WTC11 (cell line): ENCODE data around the gene C12orf56. TPM values are rescaled to one million over a fixed set of nuclear protein-coding genes. Genes with fewer than 3 reads are reported as not detected.

ENCODE experiments used
- ATAC-seq: fragments of 200-7000 bp; cut with Tn5 transposase; 2 replicates; pipeline ENCODE4 v1.10.0; 2021; ENCODE audit warnings: mild to moderate bottlenecking, moderate library complexity
- CTCF ChIA-PET: fragments of 300-600 bp; sonication (Branson Sonifier 250); formaldehyde crosslinking; loops from one replicate; lab custom pipeline; 2021; ENCODE audit warnings: antibody characterized with exemption; lab: Charles Lee
- POLR2A ChIA-PET: fragments of 350-600 bp; sonication (Branson Sonifier 250); formaldehyde crosslinking; loops from one replicate; lab custom pipeline; 2021; ENCODE audit warnings: antibody characterized with exemption; lab: Charles Lee
- DNase-seq: peaks from one replicate; pipeline ENCODE4 v3.0.0; 2021; ENCODE audit warnings: low spot score
- H3K27ac Mint-ChIP-seq: 2 replicates; pipeline ENCODE4 v1.8.0; 2021; ENCODE audit warnings: mixed read lengths
- H3K27me3 Mint-ChIP-seq: 2 replicates; pipeline ENCODE4 v1.8.0; 2021; ENCODE audit warnings: low read depth, mild to moderate bottlenecking, moderate library complexity, mixed read lengths
- H3K36me3 Mint-ChIP-seq: 2 replicates; pipeline ENCODE4 v1.8.0; 2021; ENCODE audit warnings: mixed read lengths
- H3K4me1 Mint-ChIP-seq: 2 replicates; pipeline ENCODE4 v1.8.0; 2022; ENCODE audit warnings: mixed read lengths
- H3K4me3 Mint-ChIP-seq: 2 replicates; pipeline ENCODE4 v1.8.0; 2021; ENCODE audit warnings: mild to moderate bottlenecking, moderate library complexity, mixed read lengths
- H3K9me3 Mint-ChIP-seq: 2 replicates; pipeline ENCODE4 v1.8.0; 2021; ENCODE audit warnings: mixed read lengths
- ELF4 ChIP-seq: sonication (generic); formaldehyde crosslinking; IDR thresholded peaks from 2 replicates; pipeline ENCODE4 v1.8.1; 2022; ENCODE audit warnings: low read depth, mild to moderate bottlenecking, moderate library complexity, missing genetic modification reagents
- JAZF1 ChIP-seq: fragments of 250-450 bp; sonication (Bioruptor Pico); IDR thresholded peaks from 2 replicates; pipeline ENCODE4 v1.9.0; 2021; ENCODE audit warnings: moderate library complexity, mild to moderate bottlenecking, inconsistent platforms
- MYBL2 ChIP-seq: sonication (generic); formaldehyde crosslinking; IDR thresholded peaks from 2 replicates; pipeline ENCODE4 v1.8.1; 2023; ENCODE audit warnings: mild to moderate bottlenecking, moderate library complexity, missing genetic modification reagents
- NFATC4 ChIP-seq: fragments of 250-450 bp; sonication (Bioruptor Pico); IDR thresholded peaks from 2 replicates; pipeline ENCODE4 v1.9.0; 2021; ENCODE audit warnings: mild to moderate bottlenecking
- NFE2L1 ChIP-seq: sonication (generic); formaldehyde crosslinking; IDR thresholded peaks from 2 replicates; pipeline ENCODE4 v1.8.1; 2023; ENCODE audit warnings: missing genetic modification reagents
- TEAD4 ChIP-seq: sonication (generic); formaldehyde crosslinking; IDR thresholded peaks from 2 replicates; pipeline ENCODE4 v1.8.0; 2022; ENCODE audit warnings: mild to moderate bottlenecking, missing genetic modification reagents
- ZNF121 ChIP-seq: sonication (generic); formaldehyde crosslinking; IDR thresholded peaks from 2 replicates; pipeline ENCODE4 v1.8.0; 2023; ENCODE audit warnings: missing genetic modification reagents
- ZNF263 ChIP-seq: sonication (generic); formaldehyde crosslinking; IDR thresholded peaks from 2 replicates; pipeline ENCODE4 v1.8.1; 2022; ENCODE audit warnings: low read depth, mild to moderate bottlenecking, moderate library complexity, missing genetic modification reagents
- total RNA-seq: library from RNA; stranded (reverse); gene quantifications from 3 replicates; pipeline ENCODE4 v1.2.3, GENCODE V29; 2021
- TF ChIP-seq, protein P1 (sequence below): fragments of 250-450 bp; sonication (Bioruptor Pico); conservative IDR thresholded peaks from 2 replicates; pipeline ENCODE4 v1.9.0; 2021; ENCODE audit warnings: mild to moderate bottlenecking
- TF ChIP-seq, protein P2 (sequence below): fragments of 250-450 bp; sonication (Bioruptor Pico); IDR thresholded peaks from 2 replicates; pipeline ENCODE4 v1.9.0; 2021; ENCODE audit warnings: mild to moderate bottlenecking
- TF ChIP-seq, protein P3 (sequence below): fragments of 200-600 bp; IDR thresholded peaks from 2 replicates; pipeline ENCODE4 v1.8.0; 2022; ENCODE audit warnings: antibody characterized with exemption
- TF ChIP-seq, protein P4 (sequence below): sonication (generic); formaldehyde crosslinking; IDR thresholded peaks from 2 replicates; pipeline ENCODE4 v1.8.0; 2023; ENCODE audit warnings: mild to moderate bottlenecking, missing genetic modification reagents
- TF ChIP-seq, protein P5 (sequence below): sonication (generic); formaldehyde crosslinking; conservative IDR thresholded peaks from 2 replicates; pipeline ENCODE4 v1.8.1; 2023; ENCODE audit warnings: mild to moderate bottlenecking, low read depth, missing genetic modification reagents, moderate library complexity

The C12orf56 gene
- total RNA-seq, 1 experiment from 2014 or later: 2.5 TPM

DNA sequence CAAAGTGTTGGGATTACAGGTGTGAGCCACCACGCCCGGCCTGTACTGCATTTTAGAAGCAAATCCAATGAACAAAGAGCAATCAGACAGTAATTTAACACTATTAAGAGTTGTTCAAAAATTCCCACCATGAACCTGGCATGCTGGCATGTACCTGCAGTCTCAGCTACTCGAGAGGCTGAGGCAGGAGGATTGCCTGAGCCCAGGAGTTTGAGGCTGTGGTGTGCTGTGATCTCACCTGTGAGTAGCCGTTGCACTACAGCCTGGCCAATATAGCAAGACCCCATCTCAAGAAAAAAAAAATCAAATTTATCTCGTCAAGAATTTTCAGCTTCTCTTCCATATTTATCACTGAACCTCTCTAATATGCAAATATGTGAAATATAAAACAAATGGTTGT is 128.7 kb downstream of the C12orf56 start:
- Mint-ChIP-seq H3K36me3 (no peaks in the 10 kb centered on the region), H3K27ac (no peak overlapping the region), H3K4me3 (no peak overlapping the region), H3K27me3 (no peaks in the 10 kb centered on the region), H3K4me1 (peaks cover 3% of the 10 kb centered on the region), H3K9me3 (peaks cover 5% of the 10 kb centered on the region; the same call in 1 of the 2 replicates)
- DNase-seq (no peak), ATAC-seq (no peak)
- no peak for TF ChIP-seq ELF4 (CRISPR knock-in tag)
- TF ChIP-seq, protein P1, sequence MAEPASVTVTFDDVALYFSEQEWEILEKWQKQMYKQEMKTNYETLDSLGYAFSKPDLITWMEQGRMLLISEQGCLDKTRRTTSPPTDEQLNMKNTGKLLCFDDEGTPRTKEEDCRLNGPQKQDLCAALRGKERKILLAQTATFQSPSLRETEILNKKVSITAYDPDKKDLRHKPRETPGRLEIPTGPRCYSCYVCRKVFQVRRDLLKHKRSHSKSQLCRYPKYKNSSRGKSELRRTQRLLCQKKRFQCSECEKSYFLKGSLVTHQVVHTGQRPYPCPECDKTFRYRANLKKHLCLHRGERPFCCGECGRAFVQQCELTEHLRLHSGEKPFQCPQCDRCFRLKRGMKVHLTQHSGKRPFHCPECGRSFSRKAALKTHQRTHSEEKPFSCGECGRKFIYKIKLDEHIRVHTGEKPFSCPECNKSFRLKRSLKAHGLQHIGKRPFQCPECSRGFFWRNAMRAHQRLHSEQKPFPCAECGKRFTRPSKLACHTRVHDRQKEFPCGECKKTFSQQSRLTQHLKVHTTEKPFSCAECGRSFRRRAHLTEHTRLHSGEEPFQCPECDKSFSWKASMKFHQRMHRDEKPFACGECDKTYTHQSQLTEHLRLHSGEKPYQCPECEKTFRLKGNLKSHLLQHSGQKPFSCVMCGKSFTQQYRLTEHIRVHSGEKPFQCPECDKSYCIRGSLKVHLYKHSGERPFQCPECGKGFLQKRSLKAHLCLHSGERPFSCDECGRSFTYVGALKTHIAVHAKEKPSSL: no peak
- peak; percentile 88; the same call in 1 of the 2 replicates for TF ChIP-seq ZNF121 (CRISPR knock-in tag)
- TF ChIP-seq, protein P2, sequence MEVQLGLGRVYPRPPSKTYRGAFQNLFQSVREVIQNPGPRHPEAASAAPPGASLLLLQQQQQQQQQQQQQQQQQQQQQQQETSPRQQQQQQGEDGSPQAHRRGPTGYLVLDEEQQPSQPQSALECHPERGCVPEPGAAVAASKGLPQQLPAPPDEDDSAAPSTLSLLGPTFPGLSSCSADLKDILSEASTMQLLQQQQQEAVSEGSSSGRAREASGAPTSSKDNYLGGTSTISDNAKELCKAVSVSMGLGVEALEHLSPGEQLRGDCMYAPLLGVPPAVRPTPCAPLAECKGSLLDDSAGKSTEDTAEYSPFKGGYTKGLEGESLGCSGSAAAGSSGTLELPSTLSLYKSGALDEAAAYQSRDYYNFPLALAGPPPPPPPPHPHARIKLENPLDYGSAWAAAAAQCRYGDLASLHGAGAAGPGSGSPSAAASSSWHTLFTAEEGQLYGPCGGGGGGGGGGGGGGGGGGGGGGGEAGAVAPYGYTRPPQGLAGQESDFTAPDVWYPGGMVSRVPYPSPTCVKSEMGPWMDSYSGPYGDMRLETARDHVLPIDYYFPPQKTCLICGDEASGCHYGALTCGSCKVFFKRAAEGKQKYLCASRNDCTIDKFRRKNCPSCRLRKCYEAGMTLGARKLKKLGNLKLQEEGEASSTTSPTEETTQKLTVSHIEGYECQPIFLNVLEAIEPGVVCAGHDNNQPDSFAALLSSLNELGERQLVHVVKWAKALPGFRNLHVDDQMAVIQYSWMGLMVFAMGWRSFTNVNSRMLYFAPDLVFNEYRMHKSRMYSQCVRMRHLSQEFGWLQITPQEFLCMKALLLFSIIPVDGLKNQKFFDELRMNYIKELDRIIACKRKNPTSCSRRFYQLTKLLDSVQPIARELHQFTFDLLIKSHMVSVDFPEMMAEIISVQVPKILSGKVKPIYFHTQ (CRISPR knock-in tag): no peak
- CTCF ChIA-PET: no interaction called here
- POLR2A ChIA-PET: no interaction called here

DNA sequence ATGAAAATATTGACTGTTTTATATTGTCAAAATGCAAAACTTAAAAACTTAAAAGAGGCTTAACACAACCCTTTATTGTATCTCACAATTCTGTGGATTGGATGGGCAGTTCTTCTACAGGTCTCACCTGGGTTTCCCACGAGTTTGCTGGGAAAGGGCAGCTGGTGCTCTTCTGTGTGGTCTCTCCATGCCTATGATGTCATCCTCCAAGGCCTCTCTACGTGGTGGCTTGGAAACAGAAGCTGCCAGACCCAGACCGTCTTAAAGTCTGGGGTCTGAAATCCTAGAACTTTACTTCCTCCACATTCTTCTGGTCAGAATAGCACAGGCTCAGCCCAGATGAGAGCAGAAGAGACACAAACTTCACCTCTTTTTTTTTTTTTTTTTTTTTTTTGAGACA is 132.0 kb downstream of the C12orf56 start:
- H3K27me3 Mint-ChIP-seq: no peaks in the 10 kb centered on the region
- CTCF ChIA-PET: interaction anchor here (0.7 kb wide), 2 partner anchors 432 to 838 kb away, joined by 3 read pairs; no protein-coding TSS in a partner anchor
- DNase-seq: no peak
- no peak overlapping the region for H3K27ac Mint-ChIP-seq
- peaks cover 7% of the 10 kb centered on the region for H3K4me1 Mint-ChIP-seq
- no peak overlapping the region for H3K4me3 Mint-ChIP-seq
- TF ChIP-seq NFATC4 (CRISPR knock-in tag) (no peak), NFE2L1 (no peak)
- ATAC-seq: no peak
- POLR2A ChIA-PET: no interaction called here
- no peaks in the 10 kb centered on the region for H3K36me3 Mint-ChIP-seq
- peaks cover 5% of the 10 kb centered on the region; the same call in 1 of the 2 replicates for H3K9me3 Mint-ChIP-seq

DNA sequence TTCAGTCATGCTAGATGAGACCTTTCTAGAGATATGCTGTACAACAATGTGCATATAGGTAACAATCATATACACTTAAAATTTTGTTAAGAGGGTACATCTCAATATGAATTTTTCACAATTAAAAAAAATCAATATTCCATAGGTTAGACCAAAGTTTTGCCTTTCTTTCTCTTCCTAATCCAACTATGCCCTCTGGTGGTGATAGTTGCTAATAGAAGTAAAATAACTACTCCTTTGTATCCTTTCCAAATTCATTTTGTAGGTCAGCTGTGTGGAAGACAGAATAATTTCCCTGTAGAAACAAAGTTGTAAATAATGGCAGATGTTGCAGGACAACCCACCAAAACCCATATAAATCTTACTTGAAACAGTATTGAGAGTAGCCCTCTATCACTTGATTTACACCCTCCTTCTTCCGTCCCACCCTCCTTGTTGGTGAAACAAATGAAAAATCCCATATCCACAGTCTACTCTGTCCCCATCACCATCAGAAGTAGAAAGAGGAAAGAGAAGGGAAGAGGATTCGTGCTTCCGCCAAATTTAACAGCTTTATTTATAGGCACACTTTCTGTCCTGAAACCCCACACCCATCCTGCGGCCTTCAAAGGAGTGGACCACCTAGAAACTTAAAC is 134.3 kb downstream of the C12orf56 start:
- POLR2A ChIA-PET: no interaction called here
- H3K4me1 Mint-ChIP-seq: peaks cover 7% of the 10 kb centered on the region
- TF ChIP-seq MYBL2 (CRISPR knock-in tag): no peak
- TF ChIP-seq ZNF263: no peak
- TF ChIP-seq, protein P2 (CRISPR knock-in tag): no peak
- TF ChIP-seq, protein P3, sequence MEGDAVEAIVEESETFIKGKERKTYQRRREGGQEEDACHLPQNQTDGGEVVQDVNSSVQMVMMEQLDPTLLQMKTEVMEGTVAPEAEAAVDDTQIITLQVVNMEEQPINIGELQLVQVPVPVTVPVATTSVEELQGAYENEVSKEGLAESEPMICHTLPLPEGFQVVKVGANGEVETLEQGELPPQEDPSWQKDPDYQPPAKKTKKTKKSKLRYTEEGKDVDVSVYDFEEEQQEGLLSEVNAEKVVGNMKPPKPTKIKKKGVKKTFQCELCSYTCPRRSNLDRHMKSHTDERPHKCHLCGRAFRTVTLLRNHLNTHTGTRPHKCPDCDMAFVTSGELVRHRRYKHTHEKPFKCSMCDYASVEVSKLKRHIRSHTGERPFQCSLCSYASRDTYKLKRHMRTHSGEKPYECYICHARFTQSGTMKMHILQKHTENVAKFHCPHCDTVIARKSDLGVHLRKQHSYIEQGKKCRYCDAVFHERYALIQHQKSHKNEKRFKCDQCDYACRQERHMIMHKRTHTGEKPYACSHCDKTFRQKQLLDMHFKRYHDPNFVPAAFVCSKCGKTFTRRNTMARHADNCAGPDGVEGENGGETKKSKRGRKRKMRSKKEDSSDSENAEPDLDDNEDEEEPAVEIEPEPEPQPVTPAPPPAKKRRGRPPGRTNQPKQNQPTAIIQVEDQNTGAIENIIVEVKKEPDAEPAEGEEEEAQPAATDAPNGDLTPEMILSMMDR: peak; percentile 57
- no peak for TF ChIP-seq TEAD4 (CRISPR knock-in tag)
- TF ChIP-seq, protein P4, sequence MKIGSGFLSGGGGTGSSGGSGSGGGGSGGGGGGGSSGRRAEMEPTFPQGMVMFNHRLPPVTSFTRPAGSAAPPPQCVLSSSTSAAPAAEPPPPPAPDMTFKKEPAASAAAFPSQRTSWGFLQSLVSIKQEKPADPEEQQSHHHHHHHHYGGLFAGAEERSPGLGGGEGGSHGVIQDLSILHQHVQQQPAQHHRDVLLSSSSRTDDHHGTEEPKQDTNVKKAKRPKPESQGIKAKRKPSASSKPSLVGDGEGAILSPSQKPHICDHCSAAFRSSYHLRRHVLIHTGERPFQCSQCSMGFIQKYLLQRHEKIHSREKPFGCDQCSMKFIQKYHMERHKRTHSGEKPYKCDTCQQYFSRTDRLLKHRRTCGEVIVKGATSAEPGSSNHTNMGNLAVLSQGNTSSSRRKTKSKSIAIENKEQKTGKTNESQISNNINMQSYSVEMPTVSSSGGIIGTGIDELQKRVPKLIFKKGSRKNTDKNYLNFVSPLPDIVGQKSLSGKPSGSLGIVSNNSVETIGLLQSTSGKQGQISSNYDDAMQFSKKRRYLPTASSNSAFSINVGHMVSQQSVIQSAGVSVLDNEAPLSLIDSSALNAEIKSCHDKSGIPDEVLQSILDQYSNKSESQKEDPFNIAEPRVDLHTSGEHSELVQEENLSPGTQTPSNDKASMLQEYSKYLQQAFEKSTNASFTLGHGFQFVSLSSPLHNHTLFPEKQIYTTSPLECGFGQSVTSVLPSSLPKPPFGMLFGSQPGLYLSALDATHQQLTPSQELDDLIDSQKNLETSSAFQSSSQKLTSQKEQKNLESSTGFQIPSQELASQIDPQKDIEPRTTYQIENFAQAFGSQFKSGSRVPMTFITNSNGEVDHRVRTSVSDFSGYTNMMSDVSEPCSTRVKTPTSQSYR (CRISPR knock-in tag): no peak
- TF ChIP-seq, protein P5, sequence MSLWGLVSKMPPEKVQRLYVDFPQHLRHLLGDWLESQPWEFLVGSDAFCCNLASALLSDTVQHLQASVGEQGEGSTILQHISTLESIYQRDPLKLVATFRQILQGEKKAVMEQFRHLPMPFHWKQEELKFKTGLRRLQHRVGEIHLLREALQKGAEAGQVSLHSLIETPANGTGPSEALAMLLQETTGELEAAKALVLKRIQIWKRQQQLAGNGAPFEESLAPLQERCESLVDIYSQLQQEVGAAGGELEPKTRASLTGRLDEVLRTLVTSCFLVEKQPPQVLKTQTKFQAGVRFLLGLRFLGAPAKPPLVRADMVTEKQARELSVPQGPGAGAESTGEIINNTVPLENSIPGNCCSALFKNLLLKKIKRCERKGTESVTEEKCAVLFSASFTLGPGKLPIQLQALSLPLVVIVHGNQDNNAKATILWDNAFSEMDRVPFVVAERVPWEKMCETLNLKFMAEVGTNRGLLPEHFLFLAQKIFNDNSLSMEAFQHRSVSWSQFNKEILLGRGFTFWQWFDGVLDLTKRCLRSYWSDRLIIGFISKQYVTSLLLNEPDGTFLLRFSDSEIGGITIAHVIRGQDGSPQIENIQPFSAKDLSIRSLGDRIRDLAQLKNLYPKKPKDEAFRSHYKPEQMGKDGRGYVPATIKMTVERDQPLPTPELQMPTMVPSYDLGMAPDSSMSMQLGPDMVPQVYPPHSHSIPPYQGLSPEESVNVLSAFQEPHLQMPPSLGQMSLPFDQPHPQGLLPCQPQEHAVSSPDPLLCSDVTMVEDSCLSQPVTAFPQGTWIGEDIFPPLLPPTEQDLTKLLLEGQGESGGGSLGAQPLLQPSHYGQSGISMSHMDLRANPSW (CRISPR knock-in tag): no peak
- TF ChIP-seq JAZF1 (CRISPR knock-in tag): no peak
- TF ChIP-seq, all 79 proteins: peak for 1
- ATAC-seq (peak; percentile 52), DNase-seq (no peak)
- Mint-ChIP-seq H3K4me3 (peak overlapping the region; percentile 30), H3K27ac (peak overlapping the region; percentile 26; the same call in 1 of the 2 replicates), H3K27me3 (no peaks in the 10 kb centered on the region), H3K36me3 (no peaks in the 10 kb centered on the region), H3K9me3 (no peaks in the 10 kb centered on the region)
- CTCF ChIA-PET: interaction anchor here (0.6 to 3.3 kb wide), 10 partner anchors 12 to 434 kb away, joined by 3 to 26 read pairs (median 4); partner anchors contain the start of gene SRGAP1
